ENCODE measurements around the gene PKD1.

DNA sequence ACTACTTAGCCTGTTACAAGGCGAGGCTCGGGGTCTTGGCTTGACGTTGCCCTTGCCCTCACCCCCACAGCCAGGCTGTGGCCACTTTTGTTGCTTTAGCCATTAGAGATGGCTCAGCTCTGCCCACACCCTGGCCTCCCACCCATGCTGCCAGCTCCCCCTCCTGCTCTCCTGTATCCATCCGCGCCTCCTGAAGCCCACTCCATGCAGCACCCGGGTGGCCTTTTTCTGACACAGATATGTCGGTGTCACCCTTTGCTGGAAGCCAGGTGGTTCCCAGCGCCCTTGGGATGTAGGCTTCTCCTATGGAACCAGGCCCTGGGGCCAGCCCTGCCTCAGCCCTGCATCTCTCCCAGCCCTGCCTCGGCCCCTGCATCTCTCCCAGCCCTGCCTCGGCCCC is 78.3 kb downstream of the PKD1 start:
- TF ChIP-seq, protein P1, sequence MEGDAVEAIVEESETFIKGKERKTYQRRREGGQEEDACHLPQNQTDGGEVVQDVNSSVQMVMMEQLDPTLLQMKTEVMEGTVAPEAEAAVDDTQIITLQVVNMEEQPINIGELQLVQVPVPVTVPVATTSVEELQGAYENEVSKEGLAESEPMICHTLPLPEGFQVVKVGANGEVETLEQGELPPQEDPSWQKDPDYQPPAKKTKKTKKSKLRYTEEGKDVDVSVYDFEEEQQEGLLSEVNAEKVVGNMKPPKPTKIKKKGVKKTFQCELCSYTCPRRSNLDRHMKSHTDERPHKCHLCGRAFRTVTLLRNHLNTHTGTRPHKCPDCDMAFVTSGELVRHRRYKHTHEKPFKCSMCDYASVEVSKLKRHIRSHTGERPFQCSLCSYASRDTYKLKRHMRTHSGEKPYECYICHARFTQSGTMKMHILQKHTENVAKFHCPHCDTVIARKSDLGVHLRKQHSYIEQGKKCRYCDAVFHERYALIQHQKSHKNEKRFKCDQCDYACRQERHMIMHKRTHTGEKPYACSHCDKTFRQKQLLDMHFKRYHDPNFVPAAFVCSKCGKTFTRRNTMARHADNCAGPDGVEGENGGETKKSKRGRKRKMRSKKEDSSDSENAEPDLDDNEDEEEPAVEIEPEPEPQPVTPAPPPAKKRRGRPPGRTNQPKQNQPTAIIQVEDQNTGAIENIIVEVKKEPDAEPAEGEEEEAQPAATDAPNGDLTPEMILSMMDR (IDR thresholded peaks at IDR 0.05) = no peak
- no peak for TF ChIP-seq EZH2 (IDR thresholded peaks at IDR 0.05; ENCODE audit: borderline replicate concordance, insufficient read depth, low read depth, low read length, poor library complexity, severe bottlenecking)

Measured in B cell (primary cell).